BJ (cell line): Measurements from ENCODE around the gene UBE2D2. TPM values are rescaled to one million over a fixed set of nuclear protein-coding genes. Genes with fewer than 3 reads are reported as not detected.
"Not testable (repeated sequence)": the region's sequence is repeated elsewhere in the genome, so short reads cannot be mapped to it uniquely, and the experiment has no call there.

Experiments
- CTCF ChIA-PET: fragments of 350-600 bp; formaldehyde crosslinking; extraction: SDS; loops from one replicate; lab custom pipeline; 2021; ENCODE audit warnings: antibody characterized with exemption, inconsistent platforms; lab: Yijun Ruan, JAX
- POLR2A ChIA-PET: fragments of 300-600 bp; sonication (Branson Sonifier 250); formaldehyde crosslinking; extraction: SDS; loops from one replicate; lab custom pipeline; 2021; ENCODE audit warnings: antibody characterized with exemption; lab: Charles Lee
- DNase-seq: peaks from one replicate; pipeline ENCODE4 v3.0.0-alpha.2; 2011; ENCODE audit warnings: low read depth
- H3K27me3 ChIP-seq: 2 replicates; pipeline ENCODE4 v1.6.0; 2011; ENCODE audit warnings: low read length; ENCODE audit not compliant: control insufficient read depth, insufficient read depth
- H3K36me3 ChIP-seq: 2 replicates; pipeline ENCODE4 v1.5.1; 2011; ENCODE audit warnings: low read length; ENCODE audit not compliant: control insufficient read depth, insufficient read depth
- H3K4me3 ChIP-seq: 2 replicates; pipeline ENCODE4 v1.5.1; 2011; ENCODE audit warnings: low read depth, mild to moderate bottlenecking, control low read depth, low read length
- CTCF ChIP-seq: IDR thresholded peaks from 2 replicates; pipeline ENCODE4 v1.5.1; 2011; ENCODE audit warnings: low read depth, mild to moderate bottlenecking, control low read depth, inconsistent platforms, low read length, moderate library complexity; ENCODE audit not compliant: insufficient read depth
- polyA plus RNA-seq: library from polyadenylated mRNA; depleted of rRNA; stranded (reverse); fragments of >200 nt; gene quantifications from 2 replicates; pipeline ENCODE4 v1.2.3, GENCODE V29; 2011

The UBE2D2 gene
- polyA plus RNA-seq, 1 experiment: 18.2 TPM

- Histone ChIP-seq H3K4me3 (no peak overlapping the region), H3K36me3 (no peaks in the 10 kb centered on the region; the same call in 1 of the 2 replicates), H3K27me3 (no peaks in the 10 kb centered on the region)
- ChIA-PET CTCF (no interaction called here), POLR2A (no interaction called here)
- TF ChIP-seq CTCF: no peak
- DNase-seq: no peak
These were observed 40.3 kb downstream of the UBE2D2 start for GRCh38 chr5:139601429-139601828.

GRCh38 chr5:139601948-139602347 lies 40.8 kb downstream of the UBE2D2 start:
- POLR2A ChIA-PET, DNase-seq, CTCF ChIA-PET, H3K27me3 ChIP-seq, H3K36me3 ChIP-seq, H3K4me3 ChIP-seq: not testable (repeated sequence)

GRCh38 chr5:139605887-139606286 lies 44.7 kb downstream of the UBE2D2 start:
- POLR2A ChIA-PET: no interaction called here
- TF ChIP-seq CTCF: no peak
- Histone ChIP-seq H3K36me3 (no peaks in the 10 kb centered on the region; the same call in 1 of the 2 replicates), H3K4me3 (no peak overlapping the region), H3K27me3 (no peaks in the 10 kb centered on the region)
- CTCF ChIA-PET: interaction anchor here (1.1 to 1.2 kb wide), 2 partner anchors 31 to 183 kb away, joined by 3 to 4 read pairs; no protein-coding TSS in a partner anchor
- no peak for DNase-seq

- ChIA-PET CTCF (interaction anchor here (1.6 kb wide), 1 partner anchor 21 kb away, joined by 4 read pairs; no protein-coding TSS in a partner anchor), POLR2A (interaction anchor here (0.6 kb wide), 1 partner anchor 45 kb away, joined by 4 read pairs; no protein-coding TSS in a partner anchor)
- no peak for TF ChIP-seq CTCF
- Histone ChIP-seq H3K27me3 (no peaks in the 10 kb centered on the region), H3K4me3 (no peak overlapping the region), H3K36me3 (no peaks in the 10 kb centered on the region)
- no peak for DNase-seq
These were observed 50.8 kb downstream of the UBE2D2 start for GRCh38 chr5:139611703-139612584.

- no peaks in the 10 kb centered on the region for H3K27me3 ChIP-seq
- CTCF ChIA-PET: interaction anchor here (1.0 to 2.5 kb wide), 3 partner anchors 9 to 146 kb away, joined by 3 to 13 read pairs (median 4); no protein-coding TSS in a partner anchor
- H3K36me3 ChIP-seq: peaks cover 2% of the 10 kb centered on the region
These were observed 58.7 kb downstream of the UBE2D2 start for GRCh38 chr5:139619861-139620260.

GRCh38 chr5:139625398-139625797 lies 64.3 kb downstream of the UBE2D2 start:
- ChIA-PET CTCF (interaction anchor here (0.7 to 2.3 kb wide), 2 partner anchors 10 to 142 kb away, joined by 3 to 10 read pairs; no protein-coding TSS in a partner anchor), POLR2A (interaction anchor here (0.6 kb wide), 1 partner anchor 17 kb away, joined by 4 read pairs; no protein-coding TSS in a partner anchor)
- DNase-seq, H3K27me3 ChIP-seq, H3K36me3 ChIP-seq, H3K4me3 ChIP-seq: not testable (repeated sequence)

More at GRCh38 chr5:139619861-139620260, 58.7 kb downstream of the UBE2D2 start:
- H3K4me3 ChIP-seq: no peak overlapping the region
- TF ChIP-seq CTCF: no peak
- no peak for DNase-seq
- POLR2A ChIA-PET: no interaction called here
